ENCODE results near the gene TGFBR2.
A peak's percentile ranks its signal among the peaks of the same experiment; 100 is the strongest.
"Not testable (repeated sequence)": the region's sequence is repeated elsewhere in the genome, so short reads cannot be mapped to it uniquely, and the experiment has no call there.

Gene TGFBR2

DNA sequence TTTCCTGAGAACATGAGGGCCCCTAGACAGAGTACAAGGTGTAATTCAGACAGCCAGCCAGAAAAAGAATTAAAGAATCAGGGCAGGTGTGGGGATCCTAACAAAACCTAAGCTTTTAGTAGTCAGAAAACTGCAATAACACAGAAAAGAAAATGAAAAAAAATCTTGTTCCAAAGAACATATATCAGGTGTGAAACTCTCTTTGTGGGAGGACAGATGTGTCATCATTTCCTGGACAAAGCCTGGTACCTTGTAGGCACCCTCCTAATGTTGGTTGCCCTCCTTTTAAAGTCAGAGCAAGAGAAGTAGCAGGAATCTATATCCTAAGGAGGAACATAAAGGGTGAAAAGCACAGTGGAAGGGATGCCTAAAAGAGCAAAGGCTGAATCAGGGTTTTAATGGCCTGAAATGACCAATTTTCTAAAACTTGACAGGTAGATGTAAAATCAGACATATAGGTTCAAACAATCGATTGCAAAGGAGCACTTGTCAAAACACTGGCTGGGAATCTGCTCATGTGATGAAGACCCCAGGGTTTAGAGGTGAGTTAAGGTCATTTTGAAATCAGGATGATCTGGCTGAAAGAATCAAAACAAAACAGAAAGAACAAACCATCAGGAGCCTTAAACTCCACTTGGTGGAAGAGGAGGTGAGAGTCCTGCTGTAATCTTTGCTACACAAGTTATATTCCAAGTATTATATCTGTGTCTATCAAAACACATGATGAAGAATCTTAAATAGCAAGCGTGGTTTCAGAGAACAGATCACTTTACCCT is 54.9 kb downstream of the TGFBR2 start:
- Histone ChIP-seq H3K9me3 (ENCODE audit: control insufficient read depth, insufficient read depth, low read depth, low read length) (no peaks in the 10 kb centered on the region), H3K36me3 (ENCODE audit: control insufficient read depth, insufficient read depth, low read length) (peaks cover 15% of the 10 kb centered on the region), H3K27me3 (ENCODE audit: control insufficient read depth, insufficient read depth, low read length) (no peaks in the 10 kb centered on the region), H3K4me3 (ENCODE audit: low read depth, low read length) (no peak overlapping the region), H3K4me1 (ENCODE audit: control insufficient read depth, insufficient read depth, low read length) (peaks cover 54% of the 10 kb centered on the region), H3K27ac (ENCODE audit: low read depth, low read length) (no peak overlapping the region), H3K9ac (ENCODE audit: low read length) (no peak overlapping the region)

DNA sequence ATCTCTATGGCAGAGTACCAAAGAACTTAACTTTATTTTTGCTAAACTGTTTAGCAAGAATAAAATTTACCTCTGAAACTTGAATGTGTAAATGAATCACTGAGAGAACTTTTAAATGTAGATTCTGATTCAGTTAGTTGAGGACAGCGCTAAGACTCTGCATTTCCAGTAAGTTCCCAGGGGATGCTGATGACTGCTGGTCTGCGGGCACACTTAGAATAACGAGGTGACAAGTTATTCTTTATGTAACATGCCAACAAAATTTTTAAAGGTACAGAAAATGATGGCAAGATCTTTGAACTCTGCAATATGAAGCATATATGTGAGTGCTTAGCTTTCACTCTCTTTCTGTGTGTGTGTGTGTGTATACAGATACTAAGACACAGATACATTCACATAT is 56.4 kb downstream of the TGFBR2 start:
- H3K27me3 ChIP-seq (ENCODE audit: control insufficient read depth, insufficient read depth, low read length) = no peaks in the 10 kb centered on the region
- peaks cover 6% of the 10 kb centered on the region for H3K36me3 ChIP-seq (ENCODE audit: control insufficient read depth, insufficient read depth, low read length)
- no peaks in the 10 kb centered on the region for H3K9me3 ChIP-seq (ENCODE audit: control insufficient read depth, insufficient read depth, low read depth, low read length)
- H3K9ac ChIP-seq (ENCODE audit: low read length) = no peak overlapping the region
- H3K4me3 ChIP-seq (ENCODE audit: low read depth, low read length) = no peak overlapping the region
- no peak overlapping the region for H3K27ac ChIP-seq (ENCODE audit: low read depth, low read length)
- peaks cover 63% of the 10 kb centered on the region for H3K4me1 ChIP-seq (ENCODE audit: control insufficient read depth, insufficient read depth, low read length)

DNA sequence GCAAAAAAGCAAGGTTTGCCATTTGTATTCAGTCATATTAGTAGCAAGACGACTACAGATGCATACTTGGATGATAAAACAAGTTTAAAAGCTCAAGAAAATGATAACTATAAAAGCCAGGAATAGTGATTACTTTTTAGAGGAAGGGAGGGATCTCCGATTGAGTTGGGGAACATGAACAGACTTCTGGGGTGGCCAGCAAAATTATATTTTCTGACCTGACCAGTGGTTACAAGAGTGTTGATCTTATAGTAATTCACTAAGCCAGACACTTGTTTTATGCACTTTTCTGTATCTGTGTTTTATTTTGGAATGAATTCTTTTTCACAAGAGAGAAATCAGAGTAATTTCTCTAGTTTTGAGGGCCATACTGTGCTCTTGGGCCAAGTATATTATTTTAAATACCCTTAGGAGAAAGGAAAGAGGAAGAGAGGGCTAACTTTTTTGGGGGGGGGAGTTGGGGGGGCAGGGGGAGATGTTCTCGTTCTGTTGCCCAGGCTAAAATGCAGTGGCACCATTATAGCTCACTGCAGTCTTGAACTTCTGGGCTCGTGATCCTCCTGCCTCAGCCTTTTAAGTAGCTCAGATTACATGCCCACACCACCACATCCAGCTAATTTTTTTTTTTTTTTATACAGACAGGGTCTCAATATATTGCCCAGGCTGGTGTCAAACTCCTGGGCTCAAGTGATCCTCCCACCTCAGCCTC is 57.3 kb downstream of the TGFBR2 start:
- H3K4me1 ChIP-seq (ENCODE audit: control insufficient read depth, insufficient read depth, low read length) = peaks cover 61% of the 10 kb centered on the region

DNA sequence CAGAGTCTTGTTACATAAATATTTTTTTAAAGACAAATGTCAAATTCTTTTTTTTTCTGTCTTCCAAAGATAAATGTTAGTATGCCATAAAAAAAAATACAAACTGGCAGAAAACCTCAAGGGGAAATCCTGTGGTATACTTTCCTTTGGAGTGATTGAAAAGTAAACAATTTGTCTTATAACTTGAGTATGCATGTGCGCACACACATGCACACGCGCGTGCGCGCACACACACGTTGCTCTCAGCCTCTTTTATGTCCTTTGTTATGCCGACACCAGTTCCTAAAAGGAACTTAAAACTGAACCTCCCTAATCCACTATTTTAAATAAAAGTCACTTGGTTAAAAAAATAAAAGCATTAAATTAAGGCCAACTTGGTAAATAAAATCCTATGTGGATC is 58.1 kb downstream of the TGFBR2 start:
- no peak overlapping the region for H3K27ac ChIP-seq (ENCODE audit: low read depth, low read length)
- no peaks in the 10 kb centered on the region for H3K27me3 ChIP-seq (ENCODE audit: control insufficient read depth, insufficient read depth, low read length)
- peaks cover 53% of the 10 kb centered on the region for H3K4me1 ChIP-seq (ENCODE audit: control insufficient read depth, insufficient read depth, low read length)

More for the DNA sequence above, 57.3 kb downstream of the TGFBR2 start:
- no peak overlapping the region for H3K9ac ChIP-seq (ENCODE audit: low read length)
- no peaks in the 10 kb centered on the region for H3K27me3 ChIP-seq (ENCODE audit: control insufficient read depth, insufficient read depth, low read length)
- no peak overlapping the region for H3K4me3 ChIP-seq (ENCODE audit: low read depth, low read length)
- H3K27ac ChIP-seq (ENCODE audit: low read depth, low read length) = no peak overlapping the region
- H3K36me3 ChIP-seq (ENCODE audit: control insufficient read depth, insufficient read depth, low read length) = peaks cover 5% of the 10 kb centered on the region
- H3K9me3 ChIP-seq (ENCODE audit: control insufficient read depth, insufficient read depth, low read depth, low read length) = no peaks in the 10 kb centered on the region

GRCh38 chr3:30664884-30665283 is 58.5 kb downstream of the TGFBR2 start:
- no peak overlapping the region for H3K27ac ChIP-seq (ENCODE audit: low read depth, low read length)
- no peak overlapping the region for H3K4me3 ChIP-seq (ENCODE audit: low read depth, low read length)
- H3K27me3 ChIP-seq (ENCODE audit: control insufficient read depth, insufficient read depth, low read length) = no peaks in the 10 kb centered on the region
- peaks cover 49% of the 10 kb centered on the region for H3K4me1 ChIP-seq (ENCODE audit: control insufficient read depth, insufficient read depth, low read length)
- no peaks in the 10 kb centered on the region for H3K9me3 ChIP-seq (ENCODE audit: control insufficient read depth, insufficient read depth, low read depth, low read length)
- no peak overlapping the region for H3K9ac ChIP-seq (ENCODE audit: low read length)
- H3K36me3 ChIP-seq (ENCODE audit: control insufficient read depth, insufficient read depth, low read length) = peaks cover 5% of the 10 kb centered on the region

More for the DNA sequence above, 58.1 kb downstream of the TGFBR2 start:
- Histone ChIP-seq H3K4me3 (ENCODE audit: low read depth, low read length) (no peak overlapping the region), H3K9ac (ENCODE audit: low read length) (no peak overlapping the region), H3K36me3 (ENCODE audit: control insufficient read depth, insufficient read depth, low read length) (peaks cover 5% of the 10 kb centered on the region), H3K9me3 (ENCODE audit: control insufficient read depth, insufficient read depth, low read depth, low read length) (no peaks in the 10 kb centered on the region)

DNA sequence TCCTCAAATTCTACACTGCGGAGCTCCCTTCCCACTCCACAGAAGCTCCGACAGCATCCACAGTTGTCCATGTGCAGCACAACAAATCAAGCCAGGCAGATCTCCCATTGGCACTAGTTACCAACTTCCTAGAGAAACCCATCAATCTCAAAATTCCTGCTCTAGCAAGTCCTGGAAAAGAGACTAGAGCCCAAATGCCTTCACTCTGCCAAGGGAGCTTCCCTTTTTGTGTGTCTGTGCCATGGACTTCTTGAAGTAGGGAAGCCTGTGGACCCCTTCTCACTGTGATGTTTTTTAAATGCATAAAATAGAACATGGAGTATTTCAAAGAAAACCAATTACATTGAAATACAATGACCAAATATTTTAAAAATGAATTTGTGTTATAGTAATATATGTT is 59.1 kb downstream of the TGFBR2 start:
- H3K27ac ChIP-seq (ENCODE audit: low read depth, low read length) = no peak overlapping the region

DNA sequence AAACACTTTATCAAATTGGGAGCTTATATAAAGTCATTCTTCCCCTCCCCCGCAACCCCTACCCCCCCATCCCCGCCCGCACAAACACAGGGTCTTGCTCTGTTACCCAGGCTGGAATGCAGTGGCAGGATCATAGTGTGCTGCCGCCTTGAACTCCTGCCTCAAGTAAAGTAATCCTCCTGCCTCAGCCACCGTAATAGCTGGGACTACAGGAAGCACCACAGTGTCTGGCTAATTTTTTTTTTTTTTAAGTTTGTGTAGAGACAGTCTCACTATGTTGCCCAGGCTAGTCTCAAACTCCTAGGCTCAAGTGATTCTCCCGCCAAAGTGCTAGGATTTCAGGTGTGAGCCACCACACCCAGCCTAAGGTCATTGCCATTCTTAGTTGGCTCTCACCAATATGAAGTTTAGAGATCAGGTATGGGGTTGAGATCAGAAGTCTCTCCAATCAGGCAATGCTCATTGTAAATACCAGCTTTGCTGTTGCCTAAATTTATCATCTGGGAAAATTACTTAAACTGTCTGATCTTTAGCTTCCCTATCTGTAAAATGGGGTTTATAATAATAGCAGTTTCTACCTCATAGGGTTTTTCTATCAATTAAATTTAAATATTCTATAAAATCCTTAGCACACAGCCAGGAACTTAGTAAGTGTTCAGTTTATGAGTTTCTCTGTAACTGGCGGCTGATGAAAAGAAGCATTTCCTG is 60.3 kb downstream of the TGFBR2 start:
- peak overlapping the region; percentile 42; the same call in 1 of the 2 replicates for H3K27ac ChIP-seq (ENCODE audit: low read depth, low read length)
- no peaks in the 10 kb centered on the region for H3K27me3 ChIP-seq (ENCODE audit: control insufficient read depth, insufficient read depth, low read length)
- H3K4me3 ChIP-seq (ENCODE audit: low read depth, low read length) = no peak overlapping the region
- H3K9me3 ChIP-seq (ENCODE audit: control insufficient read depth, insufficient read depth, low read depth, low read length) = no peaks in the 10 kb centered on the region
- H3K36me3 ChIP-seq (ENCODE audit: control insufficient read depth, insufficient read depth, low read length) = peaks cover 14% of the 10 kb centered on the region
- no peak overlapping the region for H3K9ac ChIP-seq (ENCODE audit: low read length)
- peaks cover 44% of the 10 kb centered on the region for H3K4me1 ChIP-seq (ENCODE audit: control insufficient read depth, insufficient read depth, low read length)

More for the DNA sequence above, 59.1 kb downstream of the TGFBR2 start:
- H3K4me1 ChIP-seq (ENCODE audit: control insufficient read depth, insufficient read depth, low read length) = peaks cover 47% of the 10 kb centered on the region
- H3K4me3 ChIP-seq (ENCODE audit: low read depth, low read length) = no peak overlapping the region
- peaks cover 5% of the 10 kb centered on the region for H3K36me3 ChIP-seq (ENCODE audit: control insufficient read depth, insufficient read depth, low read length)
- no peak overlapping the region for H3K9ac ChIP-seq (ENCODE audit: low read length)
- H3K27me3 ChIP-seq (ENCODE audit: control insufficient read depth, insufficient read depth, low read length) = no peaks in the 10 kb centered on the region
- no peaks in the 10 kb centered on the region for H3K9me3 ChIP-seq (ENCODE audit: control insufficient read depth, insufficient read depth, low read depth, low read length)

GRCh38 chr3:30667280-30667651 is 60.9 kb downstream of the TGFBR2 start:
- Histone ChIP-seq H3K27me3 (ENCODE audit: control insufficient read depth, insufficient read depth, low read length) (no peaks in the 10 kb centered on the region), H3K9me3 (ENCODE audit: control insufficient read depth, insufficient read depth, low read depth, low read length) (no peaks in the 10 kb centered on the region), H3K9ac (ENCODE audit: low read length) (no peak overlapping the region), H3K27ac (ENCODE audit: low read depth, low read length) (peak overlapping the region; percentile 75; the same call in 1 of the 2 replicates), H3K4me3 (ENCODE audit: low read depth, low read length) (no peak overlapping the region), H3K4me1 (ENCODE audit: control insufficient read depth, insufficient read depth, low read length) (peaks cover 43% of the 10 kb centered on the region), H3K36me3 (ENCODE audit: control insufficient read depth, insufficient read depth, low read length) (peaks cover 20% of the 10 kb centered on the region)

DNA sequence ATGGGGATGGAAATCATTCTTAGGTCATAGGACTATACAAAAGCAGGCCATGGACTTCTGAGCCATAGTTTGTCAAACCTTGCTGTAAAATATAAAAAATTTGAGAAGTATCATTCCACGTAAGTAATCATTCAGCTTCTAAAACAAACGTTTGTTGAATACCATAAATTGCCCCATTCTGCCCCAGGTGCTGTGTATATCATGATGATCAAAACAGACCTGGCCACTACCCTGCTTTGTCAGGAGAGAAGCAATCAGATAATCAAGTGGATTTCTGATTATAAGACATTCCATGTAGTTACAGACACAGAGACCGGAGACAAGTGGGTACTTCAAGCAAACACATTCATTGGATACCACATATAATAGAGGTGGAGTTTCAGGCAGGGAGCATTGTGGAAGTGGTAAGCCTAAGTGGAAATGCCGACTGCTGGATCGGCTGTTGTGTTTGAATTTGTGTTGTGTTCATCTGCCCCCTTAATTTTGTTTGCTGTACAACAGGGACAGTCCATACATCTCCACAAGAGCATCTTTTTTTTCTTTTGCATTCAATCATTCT is 61.7 kb downstream of the TGFBR2 start:
- Histone ChIP-seq H3K4me1 (ENCODE audit: control insufficient read depth, insufficient read depth, low read length) (peaks cover 41% of the 10 kb centered on the region), H3K27ac (ENCODE audit: low read depth, low read length) (peak overlapping the region; percentile 75; the same call in 1 of the 2 replicates), H3K4me3 (ENCODE audit: low read depth, low read length) (no peak overlapping the region), H3K27me3 (ENCODE audit: control insufficient read depth, insufficient read depth, low read length) (no peaks in the 10 kb centered on the region), H3K36me3 (ENCODE audit: control insufficient read depth, insufficient read depth, low read length) (peaks cover 28% of the 10 kb centered on the region), H3K9ac (ENCODE audit: low read length) (no peak overlapping the region), H3K9me3 (ENCODE audit: control insufficient read depth, insufficient read depth, low read depth, low read length) (no peaks in the 10 kb centered on the region)

DNA sequence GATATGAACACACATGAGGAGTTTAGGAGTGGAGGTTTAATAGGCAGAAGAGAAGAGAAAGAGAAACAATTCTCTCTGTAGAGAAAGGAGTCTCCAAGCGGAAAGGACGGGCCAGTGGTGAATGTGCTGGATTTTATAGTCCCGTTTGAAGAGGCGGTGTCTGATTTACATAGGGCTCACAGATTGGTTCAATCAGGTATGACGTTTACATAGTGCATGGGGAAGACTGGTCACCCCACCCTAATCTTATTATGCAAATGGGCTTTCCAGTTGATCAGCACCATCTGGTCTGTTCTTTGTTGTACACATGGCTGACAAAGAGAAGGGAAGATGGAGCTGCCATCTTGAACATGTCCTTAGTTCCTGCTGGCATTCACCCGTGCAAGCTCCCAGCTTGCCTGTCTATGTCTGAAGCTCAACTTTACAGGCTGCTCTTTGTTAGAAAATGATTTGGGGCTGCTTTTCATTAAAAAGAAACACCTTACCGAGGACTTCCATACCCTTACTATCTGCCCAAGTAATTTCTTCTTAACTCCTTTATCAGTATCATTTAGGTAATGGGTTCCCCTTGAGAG is 63.0 kb downstream of the TGFBR2 start:
- not testable (repeated sequence) for H3K4me3 ChIP-seq (ENCODE audit: low read depth, low read length); H3K27ac ChIP-seq (ENCODE audit: low read depth, low read length); H3K9me3 ChIP-seq (ENCODE audit: control insufficient read depth, insufficient read depth, low read depth, low read length); H3K9ac ChIP-seq (ENCODE audit: low read length); H3K27me3 ChIP-seq (ENCODE audit: control insufficient read depth, insufficient read depth, low read length)
- peaks cover 36% of the 10 kb centered on the region for H3K36me3 ChIP-seq (ENCODE audit: control insufficient read depth, insufficient read depth, low read length)
- H3K4me1 ChIP-seq (ENCODE audit: control insufficient read depth, insufficient read depth, low read length) = peaks cover 37% of the 10 kb centered on the region

Data from HUES6 (cell line).